AG04450 (cell line): Measurements from ENCODE around the gene PRKAG2. TPM values are rescaled to one million over a fixed set of nuclear protein-coding genes. Genes with fewer than 3 reads are reported as not detected.

Experiments
- CTCF ChIA-PET: fragments of 300-600, 350-600 bp; formaldehyde crosslinking; extraction: SDS; loops from one replicate; lab custom pipeline; 2022; ENCODE audit warnings: antibody characterized with exemption, inconsistent platforms; lab: Charles Lee
- POLR2A ChIA-PET: fragments of 350-600 bp; formaldehyde crosslinking; extraction: SDS; loops from one replicate; lab custom pipeline; 2021; ENCODE audit warnings: antibody characterized with exemption, inconsistent platforms; lab: Yijun Ruan, JAX
- DNase-seq: peaks from one replicate; pipeline ENCODE4 v3.0.0-alpha.2; 2011; ENCODE audit warnings: low read depth, low spot score
- H3K27ac ChIP-seq: one replicate; pipeline ENCODE4 v1.5.1; 2012; ENCODE audit warnings: low read depth, low read length, control low read depth
- H3K27me3 ChIP-seq: one replicate; pipeline ENCODE4 v1.6.0; 2012; ENCODE audit warnings: low read length; ENCODE audit not compliant: control insufficient read depth, insufficient read depth
- H3K4me3 ChIP-seq: 2 replicates; pipeline ENCODE4 v1.5.1; 2011; ENCODE audit warnings: mild to moderate bottlenecking, low read depth, low read length, control low read depth
- H3K9me3 ChIP-seq: 2 replicates; pipeline ENCODE4 v1.5.1; 2012; ENCODE audit warnings: low read length; ENCODE audit not compliant: control insufficient read depth, insufficient read depth
- CTCF ChIP-seq: IDR thresholded peaks from 2 replicates; pipeline ENCODE4 v1.5.1; 2011; ENCODE audit warnings: low read depth, low read length, control low read depth, inconsistent platforms
- polyA plus RNA-seq: library from polyadenylated mRNA; depleted of rRNA; stranded (reverse); fragments of >200 nt; gene quantifications from 2 replicates; pipeline ENCODE4 v1.2.3, GENCODE V29; 2011

The PRKAG2 gene
- polyA plus RNA-seq, 1 experiment: 45.0 TPM

GRCh38 chr7:151818674-151819519 is 58.0 kb downstream of the PRKAG2 start:
- no peak overlapping the region for H3K27ac ChIP-seq
- no peaks in the 10 kb centered on the region for H3K9me3 ChIP-seq
- ChIA-PET POLR2A (no interaction called here), CTCF (interaction anchor here (0.6 kb wide), 1 partner anchor 266 kb away, joined by 3 read pairs; no protein-coding TSS in a partner anchor)
- peaks cover 56% of the 10 kb centered on the region for H3K27me3 ChIP-seq
- H3K4me3 ChIP-seq: no peak overlapping the region
- DNase-seq: no peak
- TF ChIP-seq CTCF: no peak

- H3K4me3 ChIP-seq: no peak overlapping the region
Measured at GRCh38 chr7:151817981-151818673, 58.8 kb downstream of the PRKAG2 start.

GRCh38 chr7:151817315-151817690 is 59.6 kb downstream of the PRKAG2 start:
- no peak overlapping the region for H3K27ac ChIP-seq
- H3K27me3 ChIP-seq: peaks cover 60% of the 10 kb centered on the region
- no peak for TF ChIP-seq CTCF
- no peaks in the 10 kb centered on the region for H3K9me3 ChIP-seq
- ChIA-PET CTCF (no interaction called here), POLR2A (no interaction called here)
- no peak overlapping the region for H3K4me3 ChIP-seq
- DNase-seq: no peak

More at GRCh38 chr7:151817981-151818673, 58.8 kb downstream of the PRKAG2 start:
- ChIA-PET POLR2A (no interaction called here), CTCF (no interaction called here)
- Histone ChIP-seq H3K9me3 (no peaks in the 10 kb centered on the region), H3K27me3 (peaks cover 57% of the 10 kb centered on the region), H3K27ac (no peak overlapping the region)
- no peak for TF ChIP-seq CTCF
- DNase-seq: no peak

GRCh38 chr7:151816562-151817314 is 60.2 kb downstream of the PRKAG2 start:
- H3K27ac ChIP-seq: no peak overlapping the region
- DNase-seq: no peak
- TF ChIP-seq CTCF: no peak
- peaks cover 61% of the 10 kb centered on the region for H3K27me3 ChIP-seq
- ChIA-PET CTCF (no interaction called here), POLR2A (interaction anchor here (0.7 kb wide), 1 partner anchor 1340 kb away, joined by 4 read pairs; no protein-coding TSS in a partner anchor)
- H3K4me3 ChIP-seq: no peak overlapping the region
- no peaks in the 10 kb centered on the region for H3K9me3 ChIP-seq
